ENCODE measurements around the gene SLCO3A1.

The SLCO3A1 gene

DNA sequence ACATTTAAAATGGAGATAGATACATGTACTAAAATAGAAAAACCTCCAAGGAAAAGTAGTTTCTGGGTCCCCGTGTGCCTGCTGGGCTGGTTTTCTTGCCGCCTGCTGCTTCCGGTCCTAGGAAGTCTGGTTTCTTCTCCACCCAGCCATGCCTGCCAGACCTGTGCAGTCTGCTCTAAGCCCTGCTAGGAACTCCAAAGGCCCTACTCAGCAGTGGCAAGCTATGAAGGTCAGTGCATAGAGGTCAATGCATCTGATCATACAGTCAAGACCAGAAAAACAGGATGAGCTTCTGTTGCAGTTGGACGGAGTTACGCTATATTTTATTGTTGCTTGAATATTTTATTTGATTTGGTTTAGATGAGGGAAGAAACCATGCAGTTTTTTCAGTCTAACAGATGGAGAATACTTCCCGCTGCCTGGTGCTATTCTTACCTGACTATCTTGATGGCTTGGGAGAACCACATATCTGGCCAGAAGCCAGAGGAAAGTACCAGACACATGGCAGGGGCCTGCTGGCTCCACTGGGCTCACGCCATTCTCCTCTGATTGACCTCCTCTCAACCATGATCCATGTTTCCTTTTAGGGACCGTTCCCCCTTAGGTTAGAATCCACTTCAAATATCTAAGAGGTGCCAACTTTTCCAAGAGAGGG, 313.4 kb downstream of the SLCO3A1 start:
- ChIA-PET CTCF (no interaction called here), POLR2A (ENCODE audit: low non-redundant PET) (no interaction called here)
- TF ChIP-seq, protein P1, sequence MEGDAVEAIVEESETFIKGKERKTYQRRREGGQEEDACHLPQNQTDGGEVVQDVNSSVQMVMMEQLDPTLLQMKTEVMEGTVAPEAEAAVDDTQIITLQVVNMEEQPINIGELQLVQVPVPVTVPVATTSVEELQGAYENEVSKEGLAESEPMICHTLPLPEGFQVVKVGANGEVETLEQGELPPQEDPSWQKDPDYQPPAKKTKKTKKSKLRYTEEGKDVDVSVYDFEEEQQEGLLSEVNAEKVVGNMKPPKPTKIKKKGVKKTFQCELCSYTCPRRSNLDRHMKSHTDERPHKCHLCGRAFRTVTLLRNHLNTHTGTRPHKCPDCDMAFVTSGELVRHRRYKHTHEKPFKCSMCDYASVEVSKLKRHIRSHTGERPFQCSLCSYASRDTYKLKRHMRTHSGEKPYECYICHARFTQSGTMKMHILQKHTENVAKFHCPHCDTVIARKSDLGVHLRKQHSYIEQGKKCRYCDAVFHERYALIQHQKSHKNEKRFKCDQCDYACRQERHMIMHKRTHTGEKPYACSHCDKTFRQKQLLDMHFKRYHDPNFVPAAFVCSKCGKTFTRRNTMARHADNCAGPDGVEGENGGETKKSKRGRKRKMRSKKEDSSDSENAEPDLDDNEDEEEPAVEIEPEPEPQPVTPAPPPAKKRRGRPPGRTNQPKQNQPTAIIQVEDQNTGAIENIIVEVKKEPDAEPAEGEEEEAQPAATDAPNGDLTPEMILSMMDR (conservative IDR thresholded peaks at IDR 0.05; ENCODE audit: low read depth) = no peak
- no peak for DNase-seq (ENCODE audit: low spot score)
- H3K27ac ChIP-seq = no peak overlapping the region

DNA sequence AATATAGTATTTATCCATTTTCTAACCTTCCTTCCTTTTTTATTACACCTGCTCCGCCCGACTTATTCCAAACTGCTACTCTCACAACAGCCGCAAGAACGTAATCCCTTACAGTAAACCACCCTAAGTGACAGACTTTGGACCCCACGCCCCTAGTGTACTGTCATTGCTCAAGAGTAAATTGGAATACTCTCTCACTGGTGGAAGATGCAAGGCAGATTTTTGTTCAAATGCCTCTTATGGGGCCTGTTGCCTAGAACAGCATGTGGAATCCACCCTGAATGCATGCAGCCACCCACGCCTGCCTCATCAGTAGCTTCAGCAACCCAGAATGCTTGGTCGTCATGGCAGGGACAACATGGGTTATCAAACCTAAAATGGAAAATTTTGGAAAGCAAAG, 313.9 kb downstream of the SLCO3A1 start:
- DNase-seq (ENCODE audit: low spot score) = no peak
- no peak overlapping the region for H3K27ac ChIP-seq
- POLR2A ChIA-PET (ENCODE audit: low non-redundant PET) = no interaction called here
- TF ChIP-seq, protein P1 (conservative IDR thresholded peaks at IDR 0.05; ENCODE audit: low read depth) = no peak
- CTCF ChIA-PET = no interaction called here

DNA sequence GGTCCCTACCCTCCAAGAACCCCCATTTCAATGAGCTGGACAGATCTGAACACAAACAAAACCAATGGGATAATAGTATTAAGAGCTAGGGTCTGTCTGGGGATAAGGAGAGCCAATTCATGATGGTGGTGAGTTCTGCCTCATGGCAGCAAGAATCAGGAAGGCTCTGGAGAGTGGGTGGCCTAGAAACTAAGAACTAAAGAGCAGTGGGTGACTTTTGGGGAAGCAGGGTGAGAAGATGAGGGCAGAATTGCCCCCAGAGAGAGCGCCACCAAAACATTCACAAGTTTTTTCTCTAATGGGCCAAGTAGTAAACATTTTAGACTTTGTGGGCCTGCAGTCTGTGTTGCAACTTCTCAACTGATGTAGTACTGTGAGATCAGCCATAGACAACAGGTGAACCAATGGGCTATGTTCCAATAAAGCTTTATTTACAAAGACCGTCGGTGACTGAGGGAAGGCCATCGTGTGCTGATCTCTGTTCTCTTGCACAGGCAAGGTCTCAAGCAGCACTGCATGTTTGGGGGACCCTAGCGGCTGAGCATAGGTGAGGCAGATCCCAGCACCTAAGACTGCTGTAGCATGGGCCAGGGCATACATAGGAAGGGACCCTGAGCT, 314.7 kb downstream of the SLCO3A1 start:
- H3K27ac ChIP-seq = no peak overlapping the region
- POLR2A ChIA-PET (ENCODE audit: low non-redundant PET) = no interaction called here
- TF ChIP-seq, protein P1 (conservative IDR thresholded peaks at IDR 0.05; ENCODE audit: low read depth) = no peak
- CTCF ChIA-PET = interaction anchor here (0.7 kb wide), 1 partner anchor 42 kb away, joined by 3 read pairs; no protein-coding TSS in a partner anchor
- no peak for DNase-seq (ENCODE audit: low spot score)

DNA sequence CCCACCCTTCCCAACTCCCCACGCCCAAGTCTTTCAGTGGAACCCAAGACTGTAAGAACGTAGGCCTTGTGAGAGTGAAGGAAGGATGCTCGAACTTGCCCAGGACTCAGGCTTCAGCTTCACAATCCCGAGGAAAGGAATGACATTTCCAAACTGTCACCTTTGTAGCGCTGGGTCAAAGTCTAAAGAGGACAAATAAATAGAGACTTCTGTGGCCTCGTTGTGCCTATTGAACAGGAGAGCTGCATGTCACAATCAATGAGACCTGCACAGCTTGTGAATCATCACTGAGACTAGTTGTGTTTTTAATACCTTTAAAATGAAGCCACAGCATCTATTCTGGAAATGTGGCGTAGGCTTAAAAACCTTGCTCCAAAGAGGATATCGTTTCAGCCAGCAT, 317.4 kb downstream of the SLCO3A1 start:
- ChIA-PET POLR2A (ENCODE audit: low non-redundant PET) (no interaction called here), CTCF (no interaction called here)
- H3K27ac ChIP-seq = no peak overlapping the region
- TF ChIP-seq, protein P1 (conservative IDR thresholded peaks at IDR 0.05; ENCODE audit: low read depth) = no peak
- no peak for DNase-seq (ENCODE audit: low spot score)

DNA sequence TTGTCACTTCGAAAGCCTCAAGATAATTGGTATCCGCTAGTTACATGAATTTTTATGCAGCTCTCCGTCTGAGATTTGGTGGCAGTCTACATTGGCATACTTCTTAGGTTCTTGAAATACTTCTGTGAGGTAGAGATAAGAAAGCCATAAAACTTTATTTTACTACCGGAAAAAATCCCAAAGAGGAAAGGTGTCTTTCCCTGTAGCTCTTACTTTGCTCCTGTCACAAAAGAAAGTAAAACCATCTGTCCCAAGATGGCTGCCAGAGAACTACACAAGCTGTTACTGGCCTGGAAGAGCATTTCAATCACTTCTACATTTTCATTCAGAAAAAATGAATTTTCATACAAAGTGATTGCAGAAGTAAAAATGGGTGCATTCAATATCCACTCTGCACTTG, 325.4 kb downstream of the SLCO3A1 start:
- no peak overlapping the region for H3K27ac ChIP-seq
- no peak for DNase-seq (ENCODE audit: low spot score)
- TF ChIP-seq, protein P1 (conservative IDR thresholded peaks at IDR 0.05; ENCODE audit: low read depth) = no peak
- POLR2A ChIA-PET (ENCODE audit: low non-redundant PET) = interaction anchor here (0.7 kb wide), 1 partner anchor 347 kb away, joined by 3 read pairs; no protein-coding TSS in a partner anchor
- CTCF ChIA-PET = no interaction called here

DNA sequence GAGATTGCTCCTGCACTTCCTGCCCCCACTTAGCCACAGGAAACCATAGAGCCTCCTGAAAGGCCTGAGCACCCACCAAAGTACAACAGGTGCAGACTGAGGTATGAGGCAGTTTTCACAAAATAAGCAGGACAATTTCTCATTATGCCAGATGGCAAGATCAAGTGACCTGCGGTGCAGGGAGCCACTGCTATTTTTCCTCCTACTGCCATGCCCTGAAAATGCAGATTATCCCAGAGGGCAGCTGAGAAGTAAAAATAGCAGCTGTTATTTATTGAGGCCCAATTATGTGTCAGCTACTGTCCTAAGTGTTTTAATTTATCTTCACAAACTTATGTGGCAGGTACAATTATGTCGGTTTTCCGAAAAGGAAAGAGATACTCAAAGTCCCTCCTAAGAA, 330.6 kb downstream of the SLCO3A1 start:
- H3K27ac ChIP-seq = no peak overlapping the region
- TF ChIP-seq, protein P1 (conservative IDR thresholded peaks at IDR 0.05; ENCODE audit: low read depth) = no peak
- no peak for DNase-seq (ENCODE audit: low spot score)
- CTCF ChIA-PET = no interaction called here
- POLR2A ChIA-PET (ENCODE audit: low non-redundant PET) = no interaction called here
